SK-N-SH treated with all-trans-retinoic acid at 6 μM for 48 hours (cell line): Measurements from ENCODE around the gene DNAJC19.
"Not testable (repeated sequence)": the region's sequence is repeated elsewhere in the genome, so short reads cannot be mapped to it uniquely, and the experiment has no call there.

ENCODE experiments used
- CREB5 ChIP-seq: fragments of 250-450 bp; sonication (Bioruptor Pico); IDR thresholded peaks from 2 replicates; pipeline ENCODE4 v1.5.1; 2020; ENCODE audit warnings: low read depth, mild to moderate bottlenecking, moderate library complexity
- GLIS3 ChIP-seq: fragments of 250-450 bp; sonication (Bioruptor Pico); IDR thresholded peaks from 2 replicates; pipeline ENCODE4 v1.5.0; 2020; ENCODE audit warnings: mild to moderate bottlenecking, moderate library complexity
- OSR1 ChIP-seq: fragments of 250-450 bp; sonication (Bioruptor Pico); IDR thresholded peaks from 2 replicates; pipeline ENCODE4 v1.8.0; 2022; ENCODE audit warnings: moderate library complexity, mild to moderate bottlenecking, inconsistent platforms
- PPARA ChIP-seq: fragments of 250-450 bp; sonication (Bioruptor Pico); IDR thresholded peaks from 2 replicates; pipeline ENCODE4 v1.5.0; 2020; ENCODE audit warnings: mild to moderate bottlenecking, borderline replicate concordance
- SNAI2 ChIP-seq: fragments of 250-450 bp; sonication (Bioruptor Pico); IDR thresholded peaks from 2 replicates; pipeline ENCODE4 v1.5.0; 2020; ENCODE audit warnings: mild to moderate bottlenecking, moderate library complexity
- ZC3H10 ChIP-seq: fragments of 250-450 bp; sonication (Bioruptor Pico); IDR thresholded peaks from 2 replicates; pipeline ENCODE4 v1.5.1; 2021; ENCODE audit warnings: mild to moderate bottlenecking, moderate library complexity
- ZFP3 ChIP-seq: fragments of 250-450 bp; sonication (Bioruptor Pico); IDR thresholded peaks from 2 replicates; pipeline ENCODE4 v1.5.0; 2020; ENCODE audit warnings: mild to moderate bottlenecking, moderate library complexity
- ZFP30 ChIP-seq: fragments of 450-650 bp; formaldehyde crosslinking; IDR thresholded peaks from 2 replicates; pipeline ENCODE4 v1.5.0; 2022; ENCODE audit warnings: mild to moderate bottlenecking, moderate library complexity
- ZNF70 ChIP-seq: fragments of 450-650 bp; formaldehyde crosslinking; IDR thresholded peaks from 2 replicates; pipeline ENCODE4 v1.5.0; 2020; ENCODE audit warnings: mild to moderate bottlenecking, moderate library complexity
- TF ChIP-seq, protein P1 (sequence below): fragments of 250-450 bp; sonication (Bioruptor Pico); IDR thresholded peaks from 2 replicates; pipeline ENCODE4 v1.5.1; 2021; ENCODE audit warnings: mild to moderate bottlenecking, moderate library complexity
- TF ChIP-seq, protein P2 (sequence below): fragments of 250-450 bp; sonication (Bioruptor Pico); IDR thresholded peaks from 2 replicates; pipeline ENCODE4 v1.8.0; 2020; ENCODE audit warnings: mild to moderate bottlenecking, moderate library complexity, borderline replicate concordance

GRCh38 chr3:181003469-181003868, 13.9 kb upstream of the DNAJC19 start:
- not testable (repeated sequence) for TF ChIP-seq PPARA; ZFP3; SNAI2 (CRISPR knock-in tag); ZC3H10 (CRISPR knock-in tag); CREB5 (CRISPR knock-in tag); OSR1 (CRISPR knock-in tag); ZNF70 (CRISPR knock-in tag); GLIS3 (CRISPR knock-in tag); ZFP30
- TF ChIP-seq, protein P1, sequence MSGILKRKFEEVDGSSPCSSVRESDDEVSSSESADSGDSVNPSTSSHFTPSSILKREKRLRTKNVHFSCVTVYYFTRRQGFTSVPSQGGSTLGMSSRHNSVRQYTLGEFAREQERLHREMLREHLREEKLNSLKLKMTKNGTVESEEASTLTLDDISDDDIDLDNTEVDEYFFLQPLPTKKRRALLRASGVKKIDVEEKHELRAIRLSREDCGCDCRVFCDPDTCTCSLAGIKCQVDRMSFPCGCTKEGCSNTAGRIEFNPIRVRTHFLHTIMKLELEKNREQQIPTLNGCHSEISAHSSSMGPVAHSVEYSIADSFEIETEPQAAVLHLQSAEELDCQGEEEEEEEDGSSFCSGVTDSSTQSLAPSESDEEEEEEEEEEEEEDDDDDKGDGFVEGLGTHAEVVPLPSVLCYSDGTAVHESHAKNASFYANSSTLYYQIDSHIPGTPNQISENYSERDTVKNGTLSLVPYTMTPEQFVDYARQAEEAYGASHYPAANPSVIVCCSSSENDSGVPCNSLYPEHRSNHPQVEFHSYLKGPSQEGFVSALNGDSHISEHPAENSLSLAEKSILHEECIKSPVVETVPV (CRISPR knock-in tag): not testable (repeated sequence)
- TF ChIP-seq, protein P2, sequence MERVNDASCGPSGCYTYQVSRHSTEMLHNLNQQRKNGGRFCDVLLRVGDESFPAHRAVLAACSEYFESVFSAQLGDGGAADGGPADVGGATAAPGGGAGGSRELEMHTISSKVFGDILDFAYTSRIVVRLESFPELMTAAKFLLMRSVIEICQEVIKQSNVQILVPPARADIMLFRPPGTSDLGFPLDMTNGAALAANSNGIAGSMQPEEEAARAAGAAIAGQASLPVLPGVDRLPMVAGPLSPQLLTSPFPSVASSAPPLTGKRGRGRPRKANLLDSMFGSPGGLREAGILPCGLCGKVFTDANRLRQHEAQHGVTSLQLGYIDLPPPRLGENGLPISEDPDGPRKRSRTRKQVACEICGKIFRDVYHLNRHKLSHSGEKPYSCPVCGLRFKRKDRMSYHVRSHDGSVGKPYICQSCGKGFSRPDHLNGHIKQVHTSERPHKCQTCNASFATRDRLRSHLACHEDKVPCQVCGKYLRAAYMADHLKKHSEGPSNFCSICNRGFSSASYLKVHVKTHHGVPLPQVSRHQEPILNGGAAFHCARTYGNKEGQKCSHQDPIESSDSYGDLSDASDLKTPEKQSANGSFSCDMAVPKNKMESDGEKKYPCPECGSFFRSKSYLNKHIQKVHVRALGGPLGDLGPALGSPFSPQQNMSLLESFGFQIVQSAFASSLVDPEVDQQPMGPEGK (CRISPR knock-in tag): not testable (repeated sequence)
